Activated CD8-positive, alpha-beta memory T cell treated with anti-CD3 and anti-CD28 coated beads, Interleukin-2, amount 50 U/mL, for 1 hour (primary cell): ENCODE data around the gene MIOS.
"Not testable (repeated sequence)": the region's sequence is repeated elsewhere in the genome, so short reads cannot be mapped to it uniquely, and the experiment has no call there.

Experiments
- DNase-seq: peaks from one replicate; pipeline ENCODE4 v3.0.0-alpha.2; 2020; ENCODE audit errors: extremely low read depth

The MIOS gene

DNA sequence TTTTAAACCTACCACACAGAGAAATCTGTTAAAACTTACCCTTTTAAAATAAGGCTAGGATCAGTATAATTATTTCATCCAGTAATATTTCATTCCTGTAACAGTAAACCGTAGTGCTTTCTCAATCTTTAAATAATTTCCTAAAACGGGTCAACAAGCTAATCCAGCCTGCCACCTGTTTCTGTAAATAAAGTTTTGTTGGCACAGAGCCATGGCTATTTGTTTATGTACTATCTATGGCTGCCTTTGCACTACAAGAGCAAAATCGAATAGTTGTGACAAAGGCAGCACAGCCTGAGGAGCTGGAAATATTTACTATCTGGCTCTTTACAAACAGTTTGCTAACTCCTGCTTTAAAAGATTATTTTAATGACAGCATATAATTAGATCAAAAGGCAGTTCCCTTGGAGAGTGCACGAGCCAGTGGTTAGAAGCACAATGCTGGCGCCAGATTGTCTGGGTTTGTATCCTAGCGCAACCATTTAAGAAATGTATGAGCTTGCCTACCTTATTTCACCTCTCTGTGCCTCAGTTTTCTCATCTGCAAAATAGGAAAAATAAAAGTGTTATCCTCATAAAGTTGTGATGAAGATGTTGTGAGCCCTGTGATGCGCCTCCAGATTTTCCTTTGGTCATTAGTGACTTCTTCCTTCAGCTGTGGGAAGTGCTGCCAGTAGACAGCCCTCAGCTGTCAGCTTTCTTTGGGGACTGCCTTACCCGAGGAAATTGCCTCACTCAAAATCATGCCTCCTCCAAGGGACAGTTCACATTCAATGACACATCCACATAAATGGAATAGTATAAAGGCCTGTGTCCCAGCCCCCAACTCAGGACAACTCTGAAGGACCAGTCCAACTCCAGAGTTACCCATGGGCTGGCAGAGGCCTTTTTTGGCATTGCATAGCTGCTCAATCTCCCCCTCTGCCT lies 11.8 kb upstream of the MIOS start:
- no peak for DNase-seq

DNA sequence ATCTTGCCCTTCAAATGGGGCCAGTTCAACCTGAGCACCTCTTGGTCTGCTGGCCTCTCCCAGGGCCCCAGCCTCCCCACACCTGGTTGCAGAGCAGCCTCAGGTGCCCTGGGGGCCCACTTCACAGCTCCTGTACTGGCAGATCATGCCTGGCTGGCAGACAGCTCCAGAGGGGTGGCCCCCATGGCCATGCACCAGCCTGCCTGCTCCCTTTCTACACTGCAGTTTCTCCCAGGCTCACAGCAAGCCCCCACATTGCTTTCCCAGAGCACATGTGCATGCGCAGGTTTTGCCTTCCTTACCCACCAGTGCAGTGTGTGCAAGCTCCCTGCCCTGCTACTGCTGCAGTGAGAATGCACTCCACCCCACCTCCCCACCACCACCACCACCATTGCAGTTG lies 9.8 kb upstream of the MIOS start:
- no peak for DNase-seq

DNA sequence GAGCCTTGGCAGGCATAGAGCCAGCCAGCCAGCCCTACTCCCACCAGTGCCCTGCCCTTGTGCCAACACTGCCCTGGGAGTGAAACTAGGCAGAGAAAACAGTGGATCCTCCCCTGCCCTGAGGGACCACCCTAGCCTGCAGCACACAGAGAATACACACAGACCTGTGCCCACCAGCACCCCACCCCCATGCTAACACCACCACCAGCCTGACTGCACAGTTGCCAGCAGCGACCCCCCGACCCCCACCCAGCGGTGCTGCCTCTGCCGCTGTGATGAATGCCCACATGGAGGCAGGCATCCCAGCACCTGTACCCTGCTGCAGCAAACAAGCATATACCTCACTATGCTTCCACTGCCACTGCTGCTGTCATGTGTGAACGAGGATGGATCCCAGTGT lies 9.4 kb upstream of the MIOS start:
- DNase-seq, result no peak

DNA sequence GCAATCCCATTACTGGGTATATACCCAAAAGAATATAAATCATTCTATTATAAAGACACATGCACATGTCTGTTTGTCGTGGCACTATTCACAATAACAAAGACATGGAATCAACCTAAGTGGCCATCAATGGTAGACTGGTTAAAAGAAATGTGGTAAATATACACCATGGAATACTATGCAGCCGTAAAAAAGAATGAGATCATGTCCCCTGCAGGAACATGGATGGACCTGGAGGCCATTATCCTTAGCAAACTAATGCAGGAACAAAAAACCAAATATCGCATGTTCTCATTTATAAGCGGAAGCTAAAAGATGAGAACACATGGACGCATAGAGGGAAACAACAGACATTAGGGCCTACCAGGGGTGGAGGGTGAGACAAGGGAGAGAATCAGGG lies 5.1 kb upstream of the MIOS start:
- not testable (repeated sequence) for DNase-seq

DNA sequence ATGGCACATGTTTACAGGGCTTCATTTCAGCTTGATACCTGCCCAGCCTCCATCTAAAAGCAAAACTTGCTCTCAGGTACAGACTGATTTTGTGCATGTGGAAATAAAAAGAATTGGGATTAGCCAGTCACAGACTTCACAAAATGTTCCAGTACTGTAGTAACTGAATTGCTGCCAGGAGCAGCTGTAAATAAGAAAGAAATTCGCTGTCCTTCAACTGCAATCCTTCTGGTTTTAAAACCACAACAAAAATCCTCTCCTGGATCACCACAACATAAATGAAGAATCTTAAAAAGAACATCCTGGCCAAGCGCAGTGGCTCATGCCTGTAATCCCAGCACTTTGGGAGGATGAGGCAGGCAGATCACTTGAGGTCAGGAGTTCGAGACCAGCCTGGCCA lies 3.9 kb upstream of the MIOS start:
- no peak for DNase-seq

DNA sequence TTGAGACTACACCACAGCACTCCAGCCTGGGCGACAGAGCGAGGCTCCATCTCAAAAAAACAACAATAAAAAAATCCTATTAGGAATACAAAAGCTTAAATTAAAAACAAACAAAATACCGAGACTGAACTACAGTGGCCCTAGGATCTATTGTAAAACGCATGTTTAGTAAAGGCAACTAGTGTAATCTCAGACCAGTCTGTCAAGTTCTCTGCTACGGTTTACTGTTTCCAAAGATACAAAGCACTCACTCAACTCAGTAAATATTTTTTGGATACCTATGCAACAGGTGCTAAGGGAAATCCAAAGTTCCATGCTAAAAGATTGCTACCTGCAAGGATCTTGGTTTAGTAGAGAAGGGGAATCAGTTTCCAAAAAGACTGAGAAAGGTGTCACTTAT lies 3.4 kb upstream of the MIOS start:
- DNase-seq, result no peak

DNA sequence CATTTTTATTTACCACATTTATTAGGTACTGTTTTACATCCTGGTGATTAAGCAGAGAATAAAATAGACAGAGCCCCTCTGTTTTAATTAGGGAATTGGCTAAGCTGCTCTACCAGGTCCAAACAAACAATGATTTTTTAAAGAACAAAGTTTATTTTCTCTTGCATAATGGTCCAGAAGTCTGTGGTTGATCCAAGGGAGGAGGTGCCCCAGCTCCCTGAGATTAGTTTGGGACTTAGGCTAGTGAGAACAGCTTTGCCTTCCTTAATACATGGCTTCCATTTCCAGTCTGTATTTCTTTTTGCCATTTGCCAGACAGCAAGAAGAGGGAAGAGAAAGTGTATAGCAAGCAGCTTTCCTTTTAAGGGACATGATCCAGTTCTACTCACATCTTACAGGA lies 2.9 kb upstream of the MIOS start:
- DNase-seq, result no peak

DNA sequence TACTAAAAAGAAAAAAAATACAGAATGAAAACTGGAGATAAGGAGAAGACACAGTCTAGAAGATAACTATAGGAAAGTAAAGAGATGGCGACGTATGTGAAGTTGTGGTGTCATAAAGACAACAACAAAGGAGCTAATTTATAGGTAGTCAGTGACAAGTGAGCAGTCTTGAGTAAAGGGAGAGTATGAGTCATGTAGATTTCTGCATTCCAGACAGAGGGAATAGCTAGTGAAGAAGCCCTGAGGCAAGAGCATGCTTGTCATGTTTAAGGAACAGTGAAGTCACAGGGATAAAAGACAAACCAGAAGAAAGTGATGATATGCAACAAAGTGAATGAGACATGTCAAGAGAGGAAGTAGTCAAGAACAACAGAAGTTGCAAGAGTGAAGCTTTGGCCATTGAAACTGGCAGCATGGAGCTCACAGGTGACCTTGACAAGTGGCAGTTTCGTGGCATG lies 2.3 kb upstream of the MIOS start:
- no peak for DNase-seq

DNA sequence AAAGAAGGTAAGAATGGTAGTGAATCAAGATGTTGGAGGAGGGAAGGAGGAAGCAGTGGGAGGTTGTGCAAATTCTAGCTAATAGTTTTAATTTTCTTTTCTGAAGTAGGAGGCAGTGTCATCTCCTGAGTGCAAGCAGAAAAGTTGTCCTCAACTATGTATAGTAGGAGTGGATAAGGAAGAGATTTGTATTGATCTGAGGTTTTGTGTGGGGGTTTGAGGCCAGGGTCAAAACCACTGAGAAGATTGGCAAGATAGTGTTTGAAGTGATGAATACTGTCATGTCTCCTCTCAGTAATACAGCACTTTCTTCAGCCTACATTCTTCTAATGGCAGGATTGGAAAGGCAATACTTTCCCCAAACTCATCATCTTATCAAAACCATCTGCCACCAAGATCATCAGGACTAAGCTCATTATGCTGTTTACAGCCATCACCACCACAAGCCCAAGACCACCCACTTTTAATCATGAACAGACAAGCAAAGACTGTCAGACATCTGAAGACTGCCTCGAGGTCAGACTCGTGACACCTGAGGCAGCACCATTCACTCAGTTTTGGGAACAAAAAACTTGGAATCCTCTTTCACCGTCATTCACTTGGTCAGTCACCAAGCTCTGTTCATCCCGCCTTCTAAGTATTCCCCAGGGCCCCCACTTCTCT lies 1.5 kb upstream of the MIOS start:
- no peak for DNase-seq

DNA sequence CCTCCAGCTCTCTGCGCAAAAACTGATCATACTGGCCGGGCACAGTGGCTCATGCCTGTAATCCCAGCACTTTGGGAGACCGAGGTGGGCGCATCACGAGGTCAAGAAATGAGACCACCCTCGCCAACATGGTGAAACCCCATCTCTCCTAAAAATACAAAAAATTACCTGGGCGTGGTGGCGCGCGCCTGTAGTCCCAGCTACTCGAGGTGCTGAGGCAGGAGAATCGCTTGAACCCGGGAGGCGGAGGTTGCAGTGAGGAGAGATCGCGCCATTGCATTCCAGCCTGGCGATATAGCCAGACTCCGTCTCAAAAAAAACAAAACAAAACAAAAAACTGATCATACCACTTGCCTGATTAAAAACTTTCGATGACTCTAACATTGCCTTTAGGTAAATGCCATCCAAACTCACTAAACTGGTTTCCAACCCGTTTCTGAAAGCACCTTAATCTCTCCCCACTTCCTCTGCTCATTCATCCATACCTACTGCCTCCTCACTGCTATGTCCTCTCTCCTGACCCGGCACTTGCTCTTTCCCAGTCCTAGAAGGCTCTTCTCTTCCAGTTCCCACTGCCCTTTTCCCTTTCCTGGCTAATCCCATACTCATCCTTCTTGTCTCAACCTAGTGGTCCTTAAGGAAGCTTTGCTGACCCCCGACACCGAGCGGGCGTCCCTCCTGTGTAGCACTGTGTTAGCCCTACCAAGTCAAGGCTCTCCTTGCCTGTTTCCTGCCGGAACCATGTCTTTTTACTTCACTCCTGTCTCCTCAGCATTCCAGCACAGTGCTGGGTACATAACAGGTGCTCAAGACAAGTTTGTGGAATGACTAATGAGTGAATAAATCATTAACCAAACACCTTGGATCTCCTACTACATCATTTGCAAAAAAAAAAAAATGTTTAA lies 686 bp upstream of the MIOS start:
- DNase-seq, result no peak

DNA sequence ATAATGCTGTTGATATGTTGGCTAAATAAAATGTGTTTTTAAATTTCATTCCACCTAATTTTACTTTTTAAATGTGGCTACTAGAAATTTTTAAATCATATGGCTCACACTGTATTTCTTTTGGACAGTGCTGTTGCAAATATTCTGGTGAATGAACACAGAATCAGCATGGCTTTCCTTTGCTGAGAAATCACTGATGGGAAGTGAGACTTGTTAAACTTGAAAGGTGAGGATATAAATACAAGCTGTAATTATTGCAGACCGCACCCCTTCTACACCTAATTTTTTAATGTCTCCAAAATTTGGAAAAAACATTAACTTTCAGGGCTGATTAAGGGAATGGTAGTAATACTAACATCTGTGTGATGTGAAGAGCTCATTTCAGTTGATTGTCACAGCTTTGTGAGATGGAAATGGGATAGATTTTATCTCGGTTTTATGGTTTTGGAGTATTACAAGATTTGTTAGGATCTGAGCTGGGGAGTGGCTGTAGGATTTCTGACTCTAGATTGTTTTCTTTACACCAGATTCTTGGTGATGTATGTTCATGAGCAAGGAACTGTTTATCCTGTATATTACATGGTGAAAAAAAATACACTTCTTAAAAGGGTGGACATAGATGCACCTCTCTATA lies 1.3 kb downstream of the MIOS start:
- no peak for DNase-seq

DNA sequence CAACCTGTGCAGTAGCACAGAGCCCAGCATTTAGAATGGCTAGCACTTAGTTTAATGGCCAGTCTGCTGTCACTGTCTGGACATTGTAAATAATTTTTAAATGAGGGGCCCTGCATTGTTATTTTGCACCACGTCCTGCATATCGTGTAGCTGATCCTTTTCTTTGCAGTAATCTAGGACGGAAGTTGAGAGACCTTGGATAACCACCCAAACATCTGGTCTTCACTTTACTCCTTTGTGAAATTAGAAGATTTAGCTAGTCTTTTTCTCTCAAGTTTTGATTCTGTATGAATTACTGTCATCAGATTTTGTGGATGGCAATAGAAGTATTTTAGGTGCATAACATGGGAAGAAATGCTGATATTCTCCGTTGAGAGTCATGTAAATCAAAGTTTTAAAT lies 1.9 kb downstream of the MIOS start:
- no peak for DNase-seq

DNA sequence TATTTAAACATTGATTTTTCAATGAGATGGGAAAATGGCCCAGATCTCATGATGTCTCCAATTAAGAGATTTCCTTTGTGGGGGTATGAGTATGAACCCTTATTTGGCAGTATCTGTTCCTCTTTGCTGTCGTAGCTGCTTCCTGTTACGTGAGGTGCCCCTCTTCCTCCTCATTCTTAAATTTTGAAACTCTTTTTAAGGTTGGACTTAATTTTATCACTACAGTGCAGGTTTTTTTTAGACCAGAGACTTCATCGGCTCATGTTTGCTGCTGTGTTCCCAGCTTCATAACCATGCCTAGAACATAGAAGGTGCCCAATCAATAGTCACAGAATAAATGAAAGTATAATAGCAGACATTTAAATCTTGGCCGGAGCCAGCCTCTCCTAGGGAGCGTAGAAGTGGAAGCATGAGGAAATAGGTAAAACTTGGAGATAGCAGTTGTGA lies 2.4 kb downstream of the MIOS start:
- no peak for DNase-seq

DNA sequence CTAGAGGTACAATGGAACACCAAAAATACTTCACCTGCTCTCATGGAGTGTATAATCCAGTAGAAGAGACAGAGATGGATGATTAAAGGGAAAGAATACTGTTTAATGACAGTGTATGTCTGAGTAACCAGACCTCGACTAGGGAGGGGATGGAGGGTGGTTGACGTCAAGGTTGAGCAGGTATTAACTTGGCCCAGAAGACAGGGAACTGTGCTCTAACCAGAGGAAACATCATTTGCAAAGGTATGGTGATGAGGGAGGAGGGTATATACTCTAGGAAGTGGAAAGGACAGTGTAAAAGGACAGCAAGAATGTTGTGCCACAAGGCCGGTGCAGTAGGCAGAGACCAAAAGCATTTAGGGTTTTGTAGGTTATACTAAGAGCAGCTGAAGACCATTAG lies 2.9 kb downstream of the MIOS start:
- no peak for DNase-seq

DNA sequence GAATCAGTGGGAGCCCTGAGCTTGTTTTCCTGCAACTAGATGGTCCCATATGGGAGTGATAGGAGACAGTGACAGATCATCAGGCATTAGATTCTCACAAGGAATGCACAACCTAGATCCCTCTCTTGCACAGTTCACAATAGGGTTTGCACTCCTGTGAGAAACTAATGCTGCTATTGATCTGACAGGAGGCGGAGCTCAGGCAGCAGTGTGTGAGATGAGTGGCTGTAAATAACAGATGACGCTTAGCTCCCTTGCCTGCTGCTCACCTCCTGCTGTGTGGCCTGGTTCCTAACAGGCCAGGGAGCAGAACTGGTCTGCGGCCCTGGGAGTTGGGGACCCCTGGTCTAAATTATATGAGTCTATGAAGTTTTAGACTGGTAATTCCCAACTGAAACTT lies 3.9 kb downstream of the MIOS start:
- DNase-seq, result no peak

DNA sequence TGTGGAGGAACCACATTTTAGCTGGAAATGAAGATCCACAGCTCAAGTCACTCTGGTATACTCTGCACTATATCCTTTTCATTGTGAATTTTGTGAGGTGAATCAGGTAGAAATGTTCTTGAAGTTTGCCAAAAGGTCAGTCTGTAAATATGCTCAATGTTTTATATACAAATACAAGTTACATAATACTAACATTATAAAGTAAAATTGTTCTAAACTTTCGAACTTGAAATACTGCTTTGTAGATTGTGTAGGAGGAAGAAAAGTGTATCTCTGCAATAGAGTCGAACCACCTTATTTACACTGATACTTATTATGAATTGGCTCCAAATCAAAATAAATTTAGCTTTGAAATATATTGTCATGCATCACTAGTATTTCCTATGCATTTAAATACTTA lies 7.0 kb downstream of the MIOS start:
- DNase-seq, result no peak

DNA sequence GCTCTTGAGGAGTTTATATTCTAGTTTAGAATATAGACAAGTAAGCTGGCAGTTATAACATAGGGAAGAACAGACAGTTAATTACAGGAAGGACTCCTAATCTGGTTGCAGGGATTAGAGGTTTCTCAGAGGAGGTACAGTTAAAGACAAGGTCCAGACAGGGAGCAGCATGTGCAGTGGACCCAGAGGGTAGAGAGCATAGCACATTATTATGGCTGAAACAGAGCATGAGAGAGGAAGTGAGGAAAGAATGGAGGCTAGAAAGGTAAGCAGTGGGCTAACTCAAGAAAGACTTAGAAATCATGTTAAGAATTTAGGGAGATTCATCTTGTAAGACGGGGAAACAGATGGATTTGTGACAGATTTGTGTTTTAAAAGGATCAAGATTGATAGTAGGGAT lies 9.7 kb downstream of the MIOS start:
- DNase-seq, result no peak

DNA sequence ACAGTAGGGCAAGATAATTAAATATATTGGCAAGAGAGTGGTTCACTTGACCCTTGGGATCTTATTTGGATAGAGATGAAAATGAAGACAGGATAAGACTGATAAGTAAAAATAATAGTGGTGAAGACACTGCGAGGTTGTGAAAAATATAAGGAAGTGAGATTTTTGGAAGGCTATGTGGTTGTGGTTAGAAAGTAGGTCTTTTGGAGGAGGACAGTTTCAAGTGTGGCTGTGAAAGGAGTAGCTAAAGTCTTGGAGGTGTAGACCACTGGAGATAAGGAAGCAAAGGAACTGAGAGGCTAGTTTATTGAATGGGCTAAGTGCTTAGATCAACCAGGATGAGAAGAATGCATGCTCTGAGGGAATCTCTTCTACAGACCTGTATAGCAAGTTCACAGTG lies 11.2 kb downstream of the MIOS start:
- DNase-seq, result no peak

DNA sequence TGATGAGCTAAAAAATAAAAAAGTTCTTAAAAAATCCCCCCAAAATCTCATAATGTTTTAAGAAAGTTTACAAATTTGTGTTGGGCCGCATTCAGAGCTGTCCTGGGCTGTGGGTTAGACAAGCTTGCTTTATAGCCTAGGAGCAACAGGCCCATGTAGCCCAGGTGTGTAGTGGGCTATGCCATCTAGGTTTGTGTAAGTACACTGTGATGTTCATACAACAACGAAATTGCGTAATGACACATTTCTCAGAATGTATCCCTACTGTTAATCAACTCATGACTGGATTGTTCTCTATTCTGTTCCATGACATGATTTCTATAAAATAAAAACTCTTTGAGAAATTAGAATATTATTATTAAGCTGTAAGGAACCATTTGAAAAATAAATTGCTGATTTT lies 13.0 kb downstream of the MIOS start:
- DNase-seq, result no peak

DNA sequence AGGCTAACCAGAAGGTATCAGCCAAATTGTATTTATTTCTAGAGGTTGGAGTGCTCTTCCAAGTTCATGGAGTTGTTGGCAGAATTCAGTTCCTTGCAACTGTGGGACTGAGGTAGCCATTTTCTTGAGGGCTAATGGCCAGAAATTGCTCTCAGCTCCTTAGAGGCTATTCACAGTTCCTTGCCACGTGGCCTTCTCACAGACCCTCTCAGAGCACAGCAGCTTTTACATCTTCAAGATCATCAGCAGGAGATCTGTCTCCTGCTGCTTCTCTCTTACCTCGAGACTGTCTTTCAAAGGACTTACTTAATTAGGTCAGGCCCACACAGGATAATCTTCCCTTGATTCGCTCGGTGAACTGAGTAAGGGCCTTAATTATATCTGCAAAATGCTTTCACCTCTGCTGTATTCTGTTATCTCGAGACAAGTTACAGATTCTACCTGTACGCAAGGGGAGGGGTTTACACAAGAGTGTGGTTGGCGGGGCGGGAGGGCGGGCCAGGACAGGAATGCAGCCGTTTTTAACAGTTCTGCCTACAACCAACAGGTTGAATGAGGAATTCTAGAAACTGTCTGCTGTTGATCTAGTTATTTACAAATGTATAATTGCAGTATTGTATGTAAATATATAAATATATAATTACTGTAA lies 15.0 kb downstream of the MIOS start:
- no peak for DNase-seq

DNA sequence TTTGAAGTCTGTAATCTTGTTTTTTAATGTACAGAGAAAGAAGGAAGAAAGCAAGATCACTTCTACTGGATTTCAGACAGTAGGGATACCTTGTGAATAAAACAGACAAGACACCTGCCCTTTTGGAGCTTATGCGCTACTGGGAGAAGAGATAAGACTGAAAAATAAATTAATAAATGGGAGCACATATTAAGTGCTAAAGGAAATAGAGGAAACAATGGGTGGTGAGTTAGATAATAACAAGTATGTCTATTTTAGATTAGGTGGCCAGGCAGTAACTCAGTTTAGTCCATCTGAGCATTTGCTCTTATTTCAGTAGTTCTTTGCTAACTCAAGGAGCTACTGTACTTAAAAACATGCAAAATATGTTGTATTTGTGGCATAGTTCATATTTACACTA lies 15.9 kb downstream of the MIOS start:
- DNase-seq, result no peak
